NCI-H2029 (cell line): ENCODE results near the gene CYP2A7.
"Not testable (repeated sequence)": the region's sequence is repeated elsewhere in the genome, so short reads cannot be mapped to it uniquely, and the experiment has no call there.

Experiments
- DNase-seq: peaks from one replicate; lab custom pipeline; 2025; lab: John Stamatoyannopoulos, UW

Gene CYP2A7

DNA sequence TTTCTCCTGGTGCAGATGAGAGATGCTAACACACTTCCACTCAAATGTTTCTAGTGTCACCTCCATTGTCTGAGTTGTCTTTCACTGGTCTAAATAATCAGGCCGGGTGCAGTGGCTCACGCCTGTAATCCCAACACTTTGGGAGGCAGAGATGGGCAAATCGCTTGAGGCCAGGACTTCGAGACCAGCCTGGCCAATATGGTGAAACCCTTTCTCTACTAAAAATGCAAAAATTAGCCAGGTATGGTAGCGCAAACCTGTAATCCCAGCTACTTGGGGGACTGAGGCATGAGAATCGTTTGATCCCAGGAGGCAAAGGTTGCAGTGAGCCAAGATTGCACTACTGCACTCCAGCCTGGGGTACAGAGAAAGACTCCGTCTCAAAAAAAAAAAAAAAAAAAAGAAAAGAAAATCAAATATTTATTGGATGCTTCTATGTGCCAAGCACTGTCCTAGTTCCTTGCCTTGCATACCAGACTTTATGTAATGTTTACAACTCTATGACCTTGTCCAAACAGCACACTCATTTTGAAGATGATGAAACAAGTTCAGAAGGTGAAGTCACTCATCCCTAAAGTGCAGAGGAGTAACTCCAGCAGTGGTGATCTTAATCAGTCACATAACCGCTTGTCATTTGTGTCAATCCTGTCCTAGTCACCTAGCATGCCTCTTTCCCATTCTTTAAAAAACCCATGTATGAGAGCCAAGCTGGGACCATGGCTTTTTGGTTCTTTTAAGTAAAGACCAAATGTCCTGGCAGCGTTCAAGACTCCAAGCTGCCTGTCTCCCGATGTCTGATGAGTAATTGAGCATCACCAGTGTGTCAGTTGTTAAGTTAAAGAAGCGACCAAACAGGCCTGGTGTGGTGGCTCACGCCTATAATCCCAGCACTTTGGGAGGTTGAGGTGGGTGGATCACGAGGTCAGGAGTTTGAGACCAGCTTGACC lies 15.1 kb upstream of the CYP2A7 start:
- DNase-seq = not testable (repeated sequence)

GRCh38 chr19:40896418-40896796 lies 14.4 kb upstream of the CYP2A7 start:
- no peak for DNase-seq

DNA sequence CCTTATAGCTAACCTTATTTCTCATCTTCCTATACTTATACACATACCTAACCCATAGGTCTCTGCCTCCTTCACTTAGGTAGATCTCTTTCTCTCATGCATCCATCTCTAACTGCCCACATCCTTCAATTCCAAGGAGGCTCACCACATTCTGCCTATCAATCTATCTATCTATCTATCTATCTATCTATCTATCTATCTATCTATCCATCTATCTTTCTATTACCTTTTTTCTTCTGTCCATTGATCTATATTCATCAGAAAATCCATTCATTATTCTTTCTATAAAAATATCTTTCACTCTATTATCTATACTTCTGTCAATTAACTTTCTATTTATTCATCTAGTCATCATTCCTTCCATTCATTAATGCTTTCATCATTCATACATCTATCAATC lies 11.1 kb upstream of the CYP2A7 start:
- DNase-seq = no peak

- no peak for DNase-seq
These were observed 7.3 kb upstream of the CYP2A7 start for GRCh38 chr19:40889366-40889765.

DNA sequence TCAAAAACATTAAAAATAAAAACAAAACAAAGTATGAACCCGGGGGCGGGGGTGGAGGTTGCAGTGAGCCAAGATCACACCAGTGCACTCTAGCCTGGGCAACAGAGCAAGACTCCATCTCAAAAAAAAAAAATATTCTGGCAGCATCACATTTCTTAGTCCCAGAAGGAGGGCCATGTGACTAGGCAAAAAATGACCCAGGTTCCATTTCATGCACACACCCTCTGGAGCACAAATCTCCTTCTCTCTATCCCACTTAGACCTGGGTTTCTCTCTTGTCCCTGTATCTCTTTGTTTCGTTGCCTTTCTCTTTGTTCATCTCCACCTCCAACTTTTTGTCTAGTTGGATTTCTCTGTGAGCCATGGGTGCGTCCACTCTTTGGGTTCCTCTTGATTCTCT lies 6.2 kb upstream of the CYP2A7 start:
- DNase-seq = no peak

- not testable (repeated sequence) for DNase-seq
These were observed 2.3 kb upstream of the CYP2A7 start for GRCh38 chr19:40884187-40884931.

DNA sequence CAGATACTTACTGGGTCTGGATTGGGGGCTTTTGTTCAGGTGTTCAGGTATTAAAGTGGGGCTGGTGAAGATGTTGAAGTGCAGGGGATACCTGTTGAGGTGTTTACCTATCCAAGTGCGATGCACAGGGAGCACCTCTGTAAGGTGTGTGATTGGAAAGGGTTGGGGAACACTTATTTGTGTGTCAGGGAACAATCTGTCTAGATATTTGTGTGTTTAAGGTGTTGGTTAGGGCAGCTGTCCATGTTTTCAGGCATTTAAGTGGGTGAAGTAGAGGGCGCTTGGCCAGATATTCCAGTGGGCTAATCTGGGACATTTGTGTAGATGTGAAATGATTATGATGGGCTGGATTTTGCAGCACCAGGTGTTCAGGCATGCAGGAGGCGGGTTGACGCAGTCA lies 2.7 kb downstream of the CYP2A7 start:
- DNase-seq = not testable (repeated sequence)

- DNase-seq = not testable (repeated sequence)
These were observed 6.5 kb downstream of the CYP2A7 start for GRCh38 chr19:40875526-40875951.

GRCh38 chr19:40874874-40875273 lies 7.2 kb downstream of the CYP2A7 start:
- DNase-seq = not testable (repeated sequence)

- DNase-seq = not testable (repeated sequence)
These were observed 8.2 kb downstream of the CYP2A7 start for GRCh38 chr19:40873873-40874272.

- no peak for DNase-seq
These were observed 9.8 kb downstream of the CYP2A7 start for GRCh38 chr19:40872209-40872608.

- DNase-seq = no peak
These were observed 14.3 kb downstream of the CYP2A7 start for GRCh38 chr19:40867701-40868100.

DNA sequence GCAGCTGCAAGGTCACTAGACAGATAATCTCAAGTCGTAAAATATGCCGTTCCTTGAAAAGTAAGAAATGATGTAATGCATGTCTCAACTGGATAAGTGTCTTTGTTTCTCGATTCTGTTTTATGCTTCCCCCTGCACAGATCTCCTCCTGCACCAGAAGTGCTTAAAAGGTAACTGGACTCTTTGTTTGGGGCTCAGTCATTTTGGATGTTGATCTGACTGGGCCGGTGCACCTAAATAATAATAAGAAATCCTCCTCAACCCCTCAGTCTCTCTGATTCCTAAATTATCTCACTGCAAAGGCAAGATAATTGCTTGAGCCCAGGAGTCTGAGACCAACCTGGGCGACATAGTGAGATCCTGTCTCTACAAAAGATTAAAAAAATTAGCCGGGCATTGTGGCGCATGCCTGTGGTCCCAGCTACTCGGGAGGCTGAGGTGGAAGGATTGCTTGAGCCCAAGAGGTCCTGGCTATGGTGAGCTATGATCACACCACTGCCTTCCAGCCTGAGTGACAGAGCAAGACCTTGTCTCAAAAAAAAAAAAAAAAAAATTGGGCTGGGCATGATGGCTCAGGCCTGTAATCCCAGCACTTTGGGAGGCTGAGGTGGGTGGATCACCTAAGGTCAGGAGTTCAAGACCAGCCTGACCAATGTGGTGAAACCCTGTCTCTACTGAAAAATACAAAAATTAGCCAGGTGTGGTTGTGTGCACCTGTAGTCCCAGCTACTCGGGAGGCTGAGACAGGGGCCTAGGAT lies 17.1 kb downstream of the CYP2A7 start:
- DNase-seq = not testable (repeated sequence)

- DNase-seq = no peak
These were observed 19.2 kb downstream of the CYP2A7 start for GRCh38 chr19:40862785-40863184.

DNA sequence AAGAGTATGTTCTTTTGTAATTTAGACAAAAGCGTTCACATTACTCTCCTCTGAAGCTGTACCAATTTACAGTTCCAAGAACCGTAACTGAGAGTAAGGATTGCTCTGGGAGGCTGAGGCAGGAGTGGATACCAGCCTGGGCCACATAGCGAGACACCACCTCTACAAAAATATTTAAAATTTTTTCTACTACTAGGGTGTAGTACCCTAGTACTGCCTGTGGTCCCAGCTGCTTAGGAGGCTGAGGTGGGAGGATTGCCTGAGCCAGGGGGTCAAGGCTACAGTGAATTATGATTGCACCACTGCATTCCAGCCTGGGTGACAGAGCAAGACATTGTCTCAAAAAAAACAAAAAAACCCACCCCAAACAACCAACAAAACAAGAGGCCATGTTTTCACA lies 19.7 kb downstream of the CYP2A7 start:
- DNase-seq = no peak

DNA sequence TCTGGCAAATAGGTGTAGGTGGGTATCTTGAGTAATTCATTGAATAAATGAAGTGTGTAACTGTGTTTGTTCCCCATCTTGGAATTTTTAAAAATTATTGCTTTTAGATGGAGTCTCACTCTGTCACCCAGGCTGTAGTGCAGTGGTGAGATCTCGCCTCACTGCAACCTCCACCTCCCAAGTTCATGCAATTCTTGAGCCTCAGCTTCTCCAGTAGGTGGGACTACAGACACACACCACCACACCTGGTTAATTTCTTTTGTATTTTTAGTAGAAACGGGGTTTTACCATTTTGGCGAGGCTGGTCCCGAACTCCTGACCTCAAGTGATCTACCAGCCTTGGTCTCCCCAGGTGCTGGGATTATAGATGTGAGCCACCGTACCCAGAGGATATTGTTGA lies 23.9 kb downstream of the CYP2A7 start:
- no peak for DNase-seq

- not testable (repeated sequence) for DNase-seq
These were observed 29.4 kb downstream of the CYP2A7 start for GRCh38 chr19:40852467-40853152.

DNA sequence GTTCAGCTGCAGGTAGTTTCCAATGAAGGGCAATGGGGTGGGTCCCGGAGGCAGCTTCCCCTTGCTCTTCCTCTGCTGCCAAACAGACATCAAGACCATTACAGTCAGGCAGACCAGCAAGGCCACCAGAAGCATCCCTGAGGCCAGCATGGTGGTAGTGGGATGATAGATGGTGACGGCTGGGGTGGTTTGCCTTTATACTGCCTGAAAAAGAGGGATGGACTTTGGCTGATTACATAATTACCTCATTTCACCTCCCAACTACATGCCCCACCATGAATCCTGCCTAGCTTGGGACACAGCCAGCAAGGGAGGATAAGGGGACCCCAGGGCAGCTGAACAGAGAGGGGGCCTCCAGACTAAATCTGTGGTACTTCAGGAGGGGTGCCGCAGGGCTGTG lies 31.8 kb downstream of the CYP2A7 start, which contains the start of gene CYP2A6:
Gene CYP2A6 (minus strand): TSS at position 171 of the 400 bp plus-strand sequence. CDS start 21 bp downstream, at position 150.
- not testable (repeated sequence) for DNase-seq

DNA sequence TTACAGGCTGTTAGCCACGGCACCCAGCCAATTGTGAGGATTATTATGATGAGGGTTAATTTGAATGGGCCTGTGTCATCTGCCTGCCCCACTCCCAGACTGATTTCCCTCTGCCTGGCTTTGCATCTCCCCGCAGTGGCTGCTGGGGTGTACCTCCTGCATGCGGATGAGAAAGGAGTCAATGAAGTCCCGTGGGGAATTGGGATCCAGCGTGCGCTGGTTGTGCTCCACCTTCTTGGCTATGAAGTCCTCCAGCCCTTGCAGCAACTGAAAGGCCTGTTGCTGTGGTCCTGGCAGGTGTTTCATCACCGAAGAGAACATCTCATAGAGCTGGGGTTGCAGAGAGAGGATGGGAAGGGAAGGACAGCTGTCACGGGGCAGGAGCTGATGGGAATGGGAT lies 35.3 kb downstream of the CYP2A7 start:
- DNase-seq = not testable (repeated sequence)

- DNase-seq = not testable (repeated sequence)
These were observed 38.4 kb downstream of the CYP2A7 start for GRCh38 chr19:40843653-40844052.

DNA sequence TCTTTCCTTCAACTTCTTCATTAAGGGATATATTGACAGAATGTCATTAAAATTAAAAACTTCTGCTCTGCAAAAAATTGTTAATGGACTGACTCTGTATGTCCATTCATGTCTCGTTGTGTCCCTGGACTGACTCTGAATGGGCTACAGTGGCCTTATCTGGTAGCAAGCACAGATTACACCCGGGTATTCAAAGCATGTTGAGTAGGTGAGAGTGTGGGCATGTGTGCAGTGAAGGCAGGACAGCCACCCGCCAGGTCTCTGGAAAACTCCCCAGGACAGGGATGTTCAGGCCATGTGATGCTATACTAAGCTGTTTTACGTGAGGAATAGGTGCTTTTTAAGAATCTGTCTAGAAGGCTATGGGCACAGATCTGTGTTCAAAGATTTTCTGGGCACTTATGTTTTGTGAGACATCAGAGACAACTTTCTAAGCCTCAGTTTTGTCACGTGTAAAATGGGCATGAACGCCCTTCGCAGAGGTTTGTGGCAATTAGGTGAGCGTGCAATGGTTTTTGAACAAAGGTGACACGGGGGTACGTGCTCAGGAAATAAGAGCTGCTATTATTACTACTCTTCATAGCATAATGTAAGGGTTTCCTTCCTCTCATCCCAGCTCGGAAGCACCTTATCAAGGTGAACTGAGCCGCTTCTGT lies 38.9 kb downstream of the CYP2A7 start:
- not testable (repeated sequence) for DNase-seq
